Measurements from ENCODE around the gene LBX1.

Gene LBX1

DNA sequence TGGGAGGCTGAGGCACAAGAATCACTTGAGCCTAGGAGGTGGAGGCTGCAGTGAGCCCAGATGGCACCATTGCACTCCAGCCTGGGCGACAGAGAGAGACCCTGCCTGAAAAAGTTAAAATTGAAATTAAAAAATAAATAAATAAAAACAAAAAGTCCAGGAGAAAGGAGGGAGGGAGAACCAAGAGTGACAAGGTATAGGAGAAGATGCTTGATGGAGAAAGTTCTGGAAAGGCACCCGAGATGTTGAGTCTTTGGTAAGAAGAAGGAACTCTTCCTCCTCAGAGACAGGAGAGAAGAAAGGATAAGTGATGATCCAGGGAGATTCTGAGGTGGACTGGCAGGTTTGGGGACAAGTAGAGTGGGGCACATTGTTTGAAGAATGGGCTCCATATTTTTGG lies 17.4 kb upstream of the LBX1 start:
- in situ Hi-C loops (cut with HindIII; ENCODE audit: low sequenced_read_pairs), result no loop called here
- H3K4me3 ChIP-seq (ENCODE audit: low read depth, low read length), result no peak overlapping the region
- TF ChIP-seq, protein P1, sequence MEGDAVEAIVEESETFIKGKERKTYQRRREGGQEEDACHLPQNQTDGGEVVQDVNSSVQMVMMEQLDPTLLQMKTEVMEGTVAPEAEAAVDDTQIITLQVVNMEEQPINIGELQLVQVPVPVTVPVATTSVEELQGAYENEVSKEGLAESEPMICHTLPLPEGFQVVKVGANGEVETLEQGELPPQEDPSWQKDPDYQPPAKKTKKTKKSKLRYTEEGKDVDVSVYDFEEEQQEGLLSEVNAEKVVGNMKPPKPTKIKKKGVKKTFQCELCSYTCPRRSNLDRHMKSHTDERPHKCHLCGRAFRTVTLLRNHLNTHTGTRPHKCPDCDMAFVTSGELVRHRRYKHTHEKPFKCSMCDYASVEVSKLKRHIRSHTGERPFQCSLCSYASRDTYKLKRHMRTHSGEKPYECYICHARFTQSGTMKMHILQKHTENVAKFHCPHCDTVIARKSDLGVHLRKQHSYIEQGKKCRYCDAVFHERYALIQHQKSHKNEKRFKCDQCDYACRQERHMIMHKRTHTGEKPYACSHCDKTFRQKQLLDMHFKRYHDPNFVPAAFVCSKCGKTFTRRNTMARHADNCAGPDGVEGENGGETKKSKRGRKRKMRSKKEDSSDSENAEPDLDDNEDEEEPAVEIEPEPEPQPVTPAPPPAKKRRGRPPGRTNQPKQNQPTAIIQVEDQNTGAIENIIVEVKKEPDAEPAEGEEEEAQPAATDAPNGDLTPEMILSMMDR (IDR thresholded peaks at IDR 0.05; ENCODE audit: low read depth, low read length, missing control alignments), result no peak
- no peak for DNase-seq (ENCODE audit: low read depth)

DNA sequence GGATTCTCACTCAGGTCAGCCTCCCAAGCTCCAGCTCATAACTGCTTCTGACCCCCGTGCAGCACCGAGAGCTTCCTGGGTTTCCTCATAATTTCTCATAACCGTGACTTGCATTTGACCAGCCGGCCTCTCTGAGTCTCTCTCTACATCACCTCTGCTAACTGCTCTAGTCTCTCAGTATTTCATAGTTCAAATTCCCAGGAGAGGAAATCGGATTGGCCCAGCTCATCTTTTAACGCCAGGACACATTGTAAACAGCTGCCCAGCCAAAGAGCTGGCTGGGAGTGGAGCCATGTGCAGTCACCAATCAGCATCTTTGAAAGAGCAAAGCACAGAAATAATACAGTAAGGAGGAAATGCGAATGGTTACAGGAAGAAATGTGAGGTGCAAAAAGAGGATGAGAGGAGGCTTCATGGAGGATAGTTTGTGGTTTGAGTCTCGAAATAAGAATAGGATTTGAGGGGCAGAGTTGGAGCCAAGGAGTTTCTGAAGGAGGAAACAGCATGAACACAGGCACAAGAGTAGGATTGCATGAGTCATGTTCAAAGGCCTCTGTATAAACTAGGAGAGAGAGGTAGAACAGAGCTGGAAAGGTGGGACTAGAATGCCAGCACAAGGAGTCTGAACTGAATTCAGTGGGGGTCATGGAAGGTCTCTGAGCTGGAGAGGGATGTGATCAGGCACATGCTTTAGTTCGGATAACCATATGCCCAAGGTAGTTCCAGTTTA lies 15.2 kb upstream of the LBX1 start:
- TF ChIP-seq, protein P1 (IDR thresholded peaks at IDR 0.05; ENCODE audit: low read depth, low read length, missing control alignments), result no peak
- no peak for DNase-seq (ENCODE audit: low read depth)
- in situ Hi-C loops (cut with HindIII; ENCODE audit: low sequenced_read_pairs), result no loop called here
- H3K4me3 ChIP-seq (ENCODE audit: low read depth, low read length), result no peak overlapping the region

DNA sequence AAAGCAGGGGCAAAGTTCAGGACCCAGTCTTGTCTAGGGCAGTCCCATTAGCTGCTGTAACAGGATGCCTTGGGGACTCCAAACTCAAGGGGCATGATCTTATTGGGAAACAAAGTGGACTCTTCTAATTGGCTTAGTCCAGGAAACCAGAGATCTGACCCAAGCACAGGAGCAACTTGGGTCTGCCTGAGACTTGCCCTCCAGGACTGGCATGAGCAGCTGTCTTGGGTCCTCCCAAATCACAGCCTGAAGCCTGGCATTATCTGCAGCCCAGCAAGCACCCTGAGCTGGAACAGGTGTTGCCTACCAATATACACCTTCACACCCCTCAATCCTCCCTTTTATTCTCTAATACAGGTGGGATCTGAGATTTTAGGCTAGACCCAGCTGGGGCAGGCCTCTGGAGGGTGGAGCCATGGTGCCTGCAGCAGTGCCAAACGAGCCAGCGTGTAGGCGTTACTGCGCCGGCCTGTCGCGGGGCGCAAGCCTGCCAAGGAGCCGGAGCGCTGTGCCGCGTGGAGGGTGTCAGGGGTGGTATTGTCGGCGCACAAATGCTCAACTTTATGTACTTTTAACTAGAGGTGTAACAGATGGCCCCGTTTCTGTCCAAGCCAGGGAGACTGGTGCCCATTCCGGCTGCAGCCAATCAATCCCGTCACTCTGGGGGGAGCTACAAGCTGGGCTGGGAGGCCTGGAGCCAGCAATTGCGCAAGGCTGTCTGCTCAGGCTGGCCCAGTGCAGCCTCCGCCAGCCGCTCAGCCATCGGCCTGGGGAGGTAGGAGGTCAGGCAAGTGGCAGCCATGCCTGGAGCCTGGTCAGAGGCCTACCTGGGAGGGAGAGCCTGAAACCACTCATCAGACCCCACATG lies 12.8 kb upstream of the LBX1 start:
- TF ChIP-seq, protein P1 (IDR thresholded peaks at IDR 0.05; ENCODE audit: low read depth, low read length, missing control alignments), result no peak
- no peak for DNase-seq (ENCODE audit: low read depth)
- in situ Hi-C loops (cut with HindIII; ENCODE audit: low sequenced_read_pairs), result no loop called here

DNA sequence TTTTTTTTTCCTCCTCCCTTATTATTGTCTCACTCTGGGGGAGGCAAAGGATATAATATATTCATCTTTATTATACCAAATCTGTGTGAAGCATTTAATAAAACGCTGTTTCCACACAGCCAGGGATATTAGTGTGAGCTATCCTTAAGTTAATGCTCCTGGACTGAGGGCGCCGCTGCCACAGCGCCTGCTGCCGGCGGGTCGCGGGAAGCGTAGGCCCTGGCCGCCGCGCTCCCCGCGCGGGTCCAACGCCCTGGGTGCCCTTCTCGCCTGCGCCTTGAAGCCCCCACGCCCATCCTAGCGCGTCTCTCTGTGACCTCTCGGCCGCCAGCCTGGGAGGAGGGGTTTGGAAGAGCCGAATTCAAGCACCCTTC lies 9.5 kb upstream of the LBX1 start:
- in situ Hi-C loops (cut with HindIII; ENCODE audit: low sequenced_read_pairs), result loop anchor here (5.0 kb wide), 1 partner anchor 36 kb away; no protein-coding TSS in a partner anchor
- TF ChIP-seq, protein P1 (IDR thresholded peaks at IDR 0.05; ENCODE audit: low read depth, low read length, missing control alignments), result peak; percentile 82
- H3K4me3 ChIP-seq (ENCODE audit: low read depth, low read length), result no peak overlapping the region
- DNase-seq (ENCODE audit: low read depth), result no peak

More for the DNA sequence above, 12.8 kb upstream of the LBX1 start:
- H3K4me3 ChIP-seq (ENCODE audit: low read depth, low read length), result no peak overlapping the region

DNA sequence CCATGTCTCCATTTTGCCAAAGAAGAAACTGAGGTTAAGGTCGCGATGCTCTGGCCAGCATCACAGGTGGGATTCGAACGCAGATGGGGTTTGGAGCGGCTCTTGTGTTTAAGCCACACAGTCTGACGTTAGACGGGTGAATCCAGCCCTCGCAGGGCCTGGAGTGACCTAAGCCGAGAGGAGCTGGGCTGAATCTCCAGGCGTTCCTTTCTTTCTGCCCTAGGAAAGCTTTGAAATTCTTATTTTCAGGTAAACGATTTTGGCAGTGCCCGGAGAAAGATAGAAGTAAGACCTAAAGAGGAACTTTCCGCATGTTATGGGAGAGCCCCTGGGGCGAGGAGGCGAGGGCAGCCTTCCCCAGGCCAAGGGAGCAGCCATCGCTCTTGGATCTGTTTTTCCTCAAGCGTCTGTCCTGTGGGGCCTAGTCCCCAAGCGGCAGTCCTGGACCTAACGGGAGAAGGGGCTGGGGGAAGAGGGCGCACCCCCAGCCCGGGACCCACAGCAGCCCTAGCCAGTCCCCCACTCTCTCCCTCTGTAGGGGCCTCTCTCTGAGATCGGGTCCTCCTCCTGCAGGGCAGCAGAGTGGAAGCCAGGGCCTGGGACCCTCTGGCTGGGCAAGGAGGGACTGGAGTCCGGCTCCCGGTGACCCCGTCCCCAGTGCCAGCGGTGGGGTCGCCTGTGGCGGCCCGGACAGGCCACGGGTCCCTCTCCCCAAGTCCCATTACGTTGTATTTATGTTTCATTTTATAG lies 8.9 kb upstream of the LBX1 start:
- in situ Hi-C loops (cut with HindIII; ENCODE audit: low sequenced_read_pairs), result loop anchor here (5.0 kb wide), 1 partner anchor 36 kb away; no protein-coding TSS in a partner anchor
- DNase-seq (ENCODE audit: low read depth), result no peak
- no peak overlapping the region for H3K4me3 ChIP-seq (ENCODE audit: low read depth, low read length)
- TF ChIP-seq, protein P1 (IDR thresholded peaks at IDR 0.05; ENCODE audit: low read depth, low read length, missing control alignments), result no peak

Data from astrocyte of the cerebellum (primary cell).